ENCODE results near the gene ATG7.
"Not testable (repeated sequence)": the region's sequence is repeated elsewhere in the genome, so short reads cannot be mapped to it uniquely, and the experiment has no call there.

ATG7 gene

DNA sequence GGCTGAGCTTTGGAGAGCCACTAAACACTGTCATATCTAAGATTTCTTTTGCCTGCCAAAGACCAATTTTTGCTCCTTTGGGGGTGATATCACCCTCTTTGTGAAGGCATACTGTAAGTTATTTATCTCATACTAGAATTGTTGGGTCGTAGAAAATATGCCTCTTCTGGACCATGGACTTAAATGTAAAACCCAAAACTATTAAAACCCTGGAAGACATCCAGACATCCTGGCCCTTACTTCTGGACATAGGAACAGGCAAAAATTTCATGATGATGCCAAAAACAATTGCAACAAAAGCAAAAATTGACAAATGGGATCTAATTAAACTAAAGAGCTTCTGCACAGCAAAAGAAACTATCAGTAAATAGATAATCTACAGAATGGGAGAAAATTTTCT is 172.2 kb downstream of the ATG7 start:
- no peaks in the 10 kb centered on the region for H3K27me3 Mint-ChIP-seq (ENCODE audit: low read depth)
- TF ChIP-seq, protein P1, sequence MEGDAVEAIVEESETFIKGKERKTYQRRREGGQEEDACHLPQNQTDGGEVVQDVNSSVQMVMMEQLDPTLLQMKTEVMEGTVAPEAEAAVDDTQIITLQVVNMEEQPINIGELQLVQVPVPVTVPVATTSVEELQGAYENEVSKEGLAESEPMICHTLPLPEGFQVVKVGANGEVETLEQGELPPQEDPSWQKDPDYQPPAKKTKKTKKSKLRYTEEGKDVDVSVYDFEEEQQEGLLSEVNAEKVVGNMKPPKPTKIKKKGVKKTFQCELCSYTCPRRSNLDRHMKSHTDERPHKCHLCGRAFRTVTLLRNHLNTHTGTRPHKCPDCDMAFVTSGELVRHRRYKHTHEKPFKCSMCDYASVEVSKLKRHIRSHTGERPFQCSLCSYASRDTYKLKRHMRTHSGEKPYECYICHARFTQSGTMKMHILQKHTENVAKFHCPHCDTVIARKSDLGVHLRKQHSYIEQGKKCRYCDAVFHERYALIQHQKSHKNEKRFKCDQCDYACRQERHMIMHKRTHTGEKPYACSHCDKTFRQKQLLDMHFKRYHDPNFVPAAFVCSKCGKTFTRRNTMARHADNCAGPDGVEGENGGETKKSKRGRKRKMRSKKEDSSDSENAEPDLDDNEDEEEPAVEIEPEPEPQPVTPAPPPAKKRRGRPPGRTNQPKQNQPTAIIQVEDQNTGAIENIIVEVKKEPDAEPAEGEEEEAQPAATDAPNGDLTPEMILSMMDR (IDR thresholded peaks at IDR 0.05; ENCODE audit: unreplicated experiment in 3 of 3), result no peak
- peaks cover 53% of the 10 kb centered on the region for H3K4me1 Mint-ChIP-seq
- H3K27ac Mint-ChIP-seq, result peak overlapping the region; percentile 20 to 89 (median 78)
- H3K4me3 Mint-ChIP-seq, result no peak overlapping the region
- H3K9me3 Mint-ChIP-seq, result no peaks in the 10 kb centered on the region
- peaks cover 9% of the 10 kb centered on the region for H3K36me3 Mint-ChIP-seq (ENCODE audit: low read depth)

DNA sequence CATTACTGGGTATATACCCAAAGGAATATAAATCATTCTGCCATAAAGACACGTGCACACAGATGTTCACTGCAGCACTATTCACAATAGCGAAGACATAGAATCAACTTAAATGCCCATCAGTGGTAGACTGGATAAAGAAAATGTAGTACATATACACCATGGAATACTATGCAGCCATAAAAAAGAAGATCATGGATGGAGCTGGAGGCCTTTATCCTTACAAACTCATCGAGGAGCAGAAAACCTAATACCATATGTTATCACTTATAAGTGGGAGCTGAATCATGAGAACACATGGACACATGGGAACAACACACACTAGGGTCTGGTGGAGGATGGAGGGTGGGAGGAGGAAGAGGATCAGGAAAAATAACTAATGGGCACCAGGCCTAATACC is 173.0 kb downstream of the ATG7 start:
- not testable (repeated sequence) for H3K36me3 Mint-ChIP-seq (ENCODE audit: low read depth); H3K27me3 Mint-ChIP-seq (ENCODE audit: low read depth); H3K9me3 Mint-ChIP-seq; H3K4me3 Mint-ChIP-seq
- Mint-ChIP-seq H3K4me1 (peaks cover 55% of the 10 kb centered on the region), H3K27ac (peak overlapping the region in 2 of 3 experiments; percentile 78 to 89)

DNA sequence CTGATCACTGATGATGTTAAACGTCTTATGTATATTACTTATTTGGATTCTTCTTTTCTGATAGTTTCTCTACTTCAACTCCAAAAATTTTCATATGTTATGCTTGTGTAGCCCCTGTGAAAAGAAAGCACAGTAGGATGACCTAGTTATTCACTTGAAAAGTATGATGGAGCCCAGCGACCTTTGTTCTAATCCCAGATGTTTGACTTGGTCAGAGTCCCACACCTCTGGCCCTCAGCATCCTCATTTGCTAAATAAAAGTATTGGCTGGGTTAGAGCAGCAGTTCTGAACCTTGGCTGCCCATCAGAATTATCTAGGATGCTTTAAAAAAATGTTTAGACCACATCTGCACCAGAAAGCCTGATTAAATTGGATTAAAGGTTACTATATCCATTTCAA is 173.7 kb downstream of the ATG7 start:
- H3K9me3 Mint-ChIP-seq, result no peaks in the 10 kb centered on the region
- H3K4me3 Mint-ChIP-seq, result no peak overlapping the region
- TF ChIP-seq, protein P1 (IDR thresholded peaks at IDR 0.05; ENCODE audit: unreplicated experiment in 3 of 3), result no peak
- H3K27me3 Mint-ChIP-seq (ENCODE audit: low read depth), result no peaks in the 10 kb centered on the region
- H3K36me3 Mint-ChIP-seq (ENCODE audit: low read depth), result peaks cover 9% of the 10 kb centered on the region
- peak overlapping the region in 2 of 3 experiments; percentile 78 to 95 for H3K27ac Mint-ChIP-seq
- peaks cover 62% of the 10 kb centered on the region for H3K4me1 Mint-ChIP-seq

DNA sequence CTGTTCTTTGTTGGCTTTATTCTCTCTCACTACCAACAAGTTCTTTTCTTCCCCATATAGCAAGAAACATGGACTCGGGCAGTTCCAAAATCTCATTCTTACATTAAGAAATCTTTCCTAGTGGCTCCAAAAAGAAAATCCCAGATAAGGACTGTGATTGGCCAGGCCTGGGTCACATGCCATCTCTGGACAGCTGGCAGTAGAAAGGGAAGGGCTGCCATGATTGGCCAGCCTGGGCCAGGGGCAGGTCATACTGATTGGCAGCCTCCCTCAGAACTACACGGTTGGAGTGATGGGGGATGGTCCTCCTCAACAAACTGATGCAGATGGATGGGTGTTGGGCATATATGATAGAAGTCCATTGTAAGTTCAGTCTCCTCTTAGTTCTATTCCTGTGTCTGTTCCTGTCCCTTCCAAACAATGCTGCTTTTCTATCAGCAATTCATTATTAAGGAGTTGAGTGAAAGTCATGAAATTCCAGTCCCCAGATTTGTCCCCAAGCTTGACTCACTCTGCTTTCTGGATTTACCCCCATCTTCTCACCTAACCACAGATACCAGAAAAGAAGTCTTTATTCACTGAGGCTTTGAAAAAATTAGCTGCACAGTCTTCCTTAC is 175.5 kb downstream of the ATG7 start:
- Mint-ChIP-seq H3K4me3 (no peak overlapping the region), H3K27ac (peak overlapping the region; percentile 38 to 81 (median 46)), H3K36me3 (ENCODE audit: low read depth) (peaks cover 9% of the 10 kb centered on the region), H3K4me1 (peaks cover 73% of the 10 kb centered on the region), H3K27me3 (ENCODE audit: low read depth) (no peaks in the 10 kb centered on the region), H3K9me3 (no peaks in the 10 kb centered on the region)
- TF ChIP-seq, protein P1 (IDR thresholded peaks at IDR 0.05; ENCODE audit: unreplicated experiment in 3 of 3), result no peak

DNA sequence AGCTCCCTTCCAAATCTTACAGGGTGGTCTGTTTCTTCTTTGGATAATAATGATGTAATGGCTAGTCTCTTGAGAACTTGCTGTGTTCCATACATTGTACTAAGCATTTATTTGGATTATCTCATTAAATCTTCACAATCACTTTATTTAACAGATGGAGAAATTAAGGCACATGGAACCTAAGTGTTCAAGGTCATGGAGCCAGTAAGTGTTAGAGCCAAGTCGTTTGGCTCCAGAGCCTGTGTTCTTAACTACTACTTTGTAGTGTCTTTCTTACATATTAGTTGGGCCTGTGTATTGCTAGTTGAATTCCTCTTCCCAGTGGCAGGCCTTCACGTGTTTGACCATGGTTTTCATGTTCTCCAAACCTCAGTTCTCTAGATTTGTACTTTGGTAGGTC is 177.8 kb downstream of the ATG7 start:
- peaks cover 9% of the 10 kb centered on the region for H3K36me3 Mint-ChIP-seq (ENCODE audit: low read depth)
- H3K9me3 Mint-ChIP-seq, result no peaks in the 10 kb centered on the region
- peak overlapping the region in 2 of 3 experiments; percentile 65 to 82 for H3K27ac Mint-ChIP-seq
- H3K27me3 Mint-ChIP-seq (ENCODE audit: low read depth), result no peaks in the 10 kb centered on the region
- H3K4me3 Mint-ChIP-seq, result no peak overlapping the region
- peaks cover 75% of the 10 kb centered on the region for H3K4me1 Mint-ChIP-seq
- TF ChIP-seq, protein P1 (IDR thresholded peaks at IDR 0.05; ENCODE audit: unreplicated experiment in 3 of 3), result no peak

DNA sequence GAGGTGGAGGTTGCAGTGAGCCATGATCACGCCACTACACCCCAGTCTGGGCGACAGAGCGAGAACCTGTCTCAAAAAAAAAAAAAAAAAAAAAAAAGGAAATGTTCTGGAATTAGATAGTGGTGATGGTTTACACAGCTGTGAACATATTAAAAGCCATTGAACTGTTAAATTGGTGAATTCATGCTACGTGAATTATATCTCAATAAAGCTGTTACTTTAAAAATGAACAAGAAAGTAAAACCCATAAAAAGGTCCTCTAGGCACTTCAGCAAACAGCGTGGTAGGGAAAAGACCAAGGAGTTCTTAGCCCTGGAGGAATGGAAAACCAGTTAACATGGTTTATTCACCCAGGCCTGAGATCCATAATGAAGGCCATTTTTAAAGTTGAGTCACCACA is 180.1 kb downstream of the ATG7 start:
- peaks cover 79% of the 10 kb centered on the region for H3K4me1 Mint-ChIP-seq
- peak overlapping the region in 2 of 3 experiments; percentile 92 to 96 for H3K27ac Mint-ChIP-seq
- no peaks in the 10 kb centered on the region for H3K27me3 Mint-ChIP-seq (ENCODE audit: low read depth)
- H3K9me3 Mint-ChIP-seq, result no peaks in the 10 kb centered on the region
- no peak overlapping the region for H3K4me3 Mint-ChIP-seq
- TF ChIP-seq, protein P1 (IDR thresholded peaks at IDR 0.05; ENCODE audit: unreplicated experiment in 3 of 3), result no peak
- H3K36me3 Mint-ChIP-seq (ENCODE audit: low read depth), result peaks cover 5% of the 10 kb centered on the region

Data from nephron (organoid).